CD4-positive, alpha-beta T cell (primary cell): ENCODE data around the gene CD109. TPM values are rescaled to one million over a fixed set of nuclear protein-coding genes. Genes with fewer than 3 reads are reported as not detected.
"Not testable (repeated sequence)": the region's sequence is repeated elsewhere in the genome, so short reads cannot be mapped to it uniquely, and the experiment has no call there.

Experiments used
- ATAC-seq: fragments of 200-7000 bp; cut with Tn5 transposase; one replicate; pipeline ENCODE4 v1.10.0; 2022; ENCODE audit warnings: mild to moderate bottlenecking; ENCODE audit not compliant: poor library complexity
- CTCF ChIA-PET: fragments of 350-600 bp; sonication (Branson Sonifier 250); formaldehyde crosslinking; loops from one replicate; lab custom pipeline; 2021; ENCODE audit warnings: antibody characterized with exemption, inconsistent platforms; lab: Charles Lee
- POLR2A ChIA-PET: fragments of 350-600 bp; sonication (Branson Sonifier 250); formaldehyde crosslinking; loops from one replicate; lab custom pipeline; 2021; ENCODE audit warnings: antibody characterized with exemption, inconsistent platforms; lab: Charles Lee
- DNase-seq, 14 experiments: peaks; one replicate each; pipeline ENCODE4 v3.0.0-alpha.2; 2013 to 2020; ENCODE audit warnings: mixed read lengths in 2 of 14
- H3K27ac ChIP-seq, 2 donors: one replicate each; pipeline versions ENCODE4 v1.5.1 to v1.7.0; 2013; ENCODE audit warnings: low read length in 2 of 2, low read depth in 1 of 2, mild to moderate bottlenecking in 1 of 2
- H3K27me3 ChIP-seq, 2 experiments: 1 replicate in 1 of 2; 2 replicates in 1 of 2; pipeline versions ENCODE4 v1.6.1 to v1.7.0; 2013; ENCODE audit warnings: low read length in 2 of 2, control low read depth in 1 of 2, mild to moderate bottlenecking in 1 of 2, moderate library complexity in 1 of 2; ENCODE audit not compliant: insufficient read depth in 2 of 2, control insufficient read depth in 1 of 2
- H3K36me3 ChIP-seq: one replicate; pipeline ENCODE4 v1.6.1; 2013; ENCODE audit warnings: low read length, control low read depth; ENCODE audit not compliant: insufficient read depth
- H3K4me1 ChIP-seq: one replicate; pipeline ENCODE4 v1.6.1; 2013; ENCODE audit warnings: low read length, control low read depth; ENCODE audit not compliant: insufficient read depth
- H3K4me3 ChIP-seq: one replicate; pipeline ENCODE4 v1.5.1; 2013; ENCODE audit warnings: mild to moderate bottlenecking, low read length, moderate library complexity
- H3K9me3 ChIP-seq, 2 experiments: 1 replicate in 1 of 2; 2 replicates in 1 of 2; pipeline versions ENCODE4 v1.6.1 to v1.7.0; 2013; ENCODE audit warnings: low read length in 2 of 2, mild to moderate bottlenecking in 2 of 2, control low read depth in 1 of 2, moderate library complexity in 1 of 2; ENCODE audit not compliant: control insufficient read depth in 1 of 2, insufficient read depth in 1 of 2
- H3K27ac Mint-ChIP-seq: one replicate; pipeline ENCODE4 v1.8.0; 2020; ENCODE audit warnings: mixed read lengths
- H3K27me3 Mint-ChIP-seq: one replicate; pipeline ENCODE4 v1.8.0; 2021; ENCODE audit warnings: mixed read lengths
- H3K36me3 Mint-ChIP-seq: one replicate; pipeline ENCODE4 v1.8.0; 2021; ENCODE audit warnings: low read depth, mixed read lengths
- H3K4me1 Mint-ChIP-seq: one replicate; pipeline ENCODE4 v1.8.0; 2021; ENCODE audit warnings: low read depth, mixed read lengths
- H3K4me3 Mint-ChIP-seq: one replicate; pipeline ENCODE4 v1.8.0; 2020; ENCODE audit warnings: mild to moderate bottlenecking, mixed read lengths
- H3K9me3 Mint-ChIP-seq: one replicate; pipeline ENCODE4 v1.8.0; 2020; ENCODE audit warnings: mixed read lengths
- CTCF ChIP-seq: fragments of 200-600 bp; IDR thresholded peaks from one replicate; pipeline ENCODE4 v1.8.0; 2022; ENCODE audit warnings: antibody characterized with exemption, mild to moderate bottlenecking
- intact Hi-C, 2 experiments: fragments of 100-400 bp; cut with DNase I in 1 of 2; cut with micrococcal nuclease in 1 of 2; formaldehyde crosslinking; loops; one replicate each; pipeline versions ENCODE4 v1.15.1 to v1.9.0; 2023 to 2025; cut with DNase I, micrococcal nuclease
- total RNA-seq, 174 experiments: library from RNA in 2 of 174; stranded (reverse) in 2 of 174; gene quantifications; one replicate each; pipeline ENCODE4 v1.2.3 and lab custom pipeline; 2021 to 2026

Gene CD109
- total RNA-seq, 2 experiments from 2014 or later, result 0.75 to 0.80 TPM

GRCh38 chr6:73680289-73680918, 15.6 kb upstream of the CD109 start:
- Mint-ChIP-seq H3K4me3 (no peak overlapping the region), H3K9me3 (no peaks in the 10 kb centered on the region), H3K4me1 (peaks cover 3% of the 10 kb centered on the region), H3K27me3 (peaks cover 8% of the 10 kb centered on the region), H3K27ac (no peak overlapping the region), H3K36me3 (no peaks in the 10 kb centered on the region)
- ChIA-PET POLR2A (no interaction called here), CTCF (no interaction called here)
- H3K27me3 ChIP-seq, result peaks cover 0 to 2% of the 10 kb centered on the region in 2 experiments
- DNase-seq (no peak), ATAC-seq (no peak)
- no peak for TF ChIP-seq CTCF
- H3K27ac ChIP-seq, result no peak overlapping the region
- H3K36me3 ChIP-seq, result no peaks in the 10 kb centered on the region
- peaks cover 0 to 7% of the 10 kb centered on the region in 2 experiments for H3K9me3 ChIP-seq
- H3K4me3 ChIP-seq, result no peak overlapping the region
- H3K4me1 ChIP-seq, result no peaks in the 10 kb centered on the region
- intact Hi-C loops, result no loop called here

- H3K9me3 ChIP-seq, H3K27ac ChIP-seq, H3K36me3 Mint-ChIP-seq, intact Hi-C loops, POLR2A ChIA-PET, H3K4me3 ChIP-seq, H3K27me3 ChIP-seq, H3K9me3 Mint-ChIP-seq, H3K4me3 Mint-ChIP-seq, DNase-seq, H3K4me1 Mint-ChIP-seq, H3K4me1 ChIP-seq, H3K36me3 ChIP-seq, H3K27ac Mint-ChIP-seq, ATAC-seq: not testable (repeated sequence)
- CTCF ChIA-PET, result interaction anchor here (1.3 kb wide), 1 partner anchor 49 kb away, joined by 3 read pairs; no protein-coding TSS in a partner anchor
- H3K27me3 Mint-ChIP-seq, result peaks cover 22% of the 10 kb centered on the region
Measured at GRCh38 chr6:73683574-73683973, 12.4 kb upstream of the CD109 start.

GRCh38 chr6:73688351-73688750, 7.7 kb upstream of the CD109 start:
- Mint-ChIP-seq H3K9me3 (no peaks in the 10 kb centered on the region), H3K4me1 (no peaks in the 10 kb centered on the region), H3K27ac (no peak overlapping the region), H3K27me3 (peaks cover 36% of the 10 kb centered on the region), H3K36me3 (no peaks in the 10 kb centered on the region), H3K4me3 (no peak overlapping the region)
- ATAC-seq (no peak), DNase-seq (no peak)
- H3K4me3 ChIP-seq, result no peak overlapping the region
- ChIA-PET POLR2A (no interaction called here), CTCF (interaction anchor here (0.8 kb wide), 1 partner anchor 45 kb away, joined by 3 read pairs; no protein-coding TSS in a partner anchor)
- no peaks in the 10 kb centered on the region for H3K9me3 ChIP-seq
- TF ChIP-seq CTCF, result no peak
- H3K27me3 ChIP-seq, result peaks cover 3 to 5% of the 10 kb centered on the region in 2 experiments
- no peak overlapping the region for H3K27ac ChIP-seq
- no peaks in the 10 kb centered on the region for H3K4me1 ChIP-seq
- no peaks in the 10 kb centered on the region for H3K36me3 ChIP-seq
- intact Hi-C loops, result no loop called here

GRCh38 chr6:73690056-73690455, 5.9 kb upstream of the CD109 start:
- intact Hi-C loops, result no loop called here
- H3K4me3 ChIP-seq, result no peak overlapping the region
- peaks cover 3 to 5% of the 10 kb centered on the region in 2 experiments for H3K27me3 ChIP-seq
- DNase-seq, result no peak
- H3K4me1 ChIP-seq, result peaks cover under 1% of the 10 kb centered on the region
- H3K27ac Mint-ChIP-seq, result no peak overlapping the region
- no peak overlapping the region for H3K27ac ChIP-seq
- ChIA-PET CTCF (no interaction called here), POLR2A (no interaction called here)
- no peak for TF ChIP-seq CTCF
- no peaks in the 10 kb centered on the region for H3K9me3 ChIP-seq
- H3K4me1 Mint-ChIP-seq, result peaks cover 2% of the 10 kb centered on the region
- no peak for ATAC-seq
- no peak overlapping the region for H3K4me3 Mint-ChIP-seq
- no peaks in the 10 kb centered on the region for H3K36me3 ChIP-seq
- peaks cover 43% of the 10 kb centered on the region for H3K27me3 Mint-ChIP-seq
- H3K9me3 Mint-ChIP-seq, result no peaks in the 10 kb centered on the region
- H3K36me3 Mint-ChIP-seq, result no peaks in the 10 kb centered on the region
